Bone marrow (tissue), 2 donors: ENCODE data around the gene MALL.
"Not testable (repeated sequence)": the region's sequence is repeated elsewhere in the genome, so short reads cannot be mapped to it uniquely, and the experiment has no call there.

Experiments
- DNase-seq, 2 donors: peaks; one replicate each; lab custom pipeline; 2025; lab: John Stamatoyannopoulos, UW

Gene MALL

GRCh38 chr2:110115291-110116032, at the start of gene MALL:
TSS of gene MALL (minus strand) at chr2:110115822. CDS start at chr2:110115792, 30 bp downstream.
- DNase-seq: no peak

- peak in 1 of 2 donors; percentile 9 for DNase-seq
These were observed 41.7 kb upstream of the MALL start for GRCh38 chr2:110157153-110157793.

GRCh38 chr2:110154828-110155227, 39.2 kb upstream of the MALL start:
- DNase-seq: not testable (repeated sequence)

- not testable (repeated sequence) for DNase-seq
These were observed 38.6 kb upstream of the MALL start for GRCh38 chr2:110154188-110154587.

GRCh38 chr2:110153416-110153815, 37.8 kb upstream of the MALL start:
- DNase-seq: no peak

- DNase-seq: no peak
These were observed 37.3 kb upstream of the MALL start for GRCh38 chr2:110152943-110153342.

GRCh38 chr2:110149330-110150220, 34.0 kb upstream of the MALL start:
- no peak for DNase-seq

GRCh38 chr2:110146945-110147332, 31.3 kb upstream of the MALL start:
- no peak for DNase-seq

GRCh38 chr2:110146183-110146944, 30.7 kb upstream of the MALL start:
- no peak for DNase-seq

GRCh38 chr2:110143982-110144381, 28.4 kb upstream of the MALL start:
- DNase-seq: no peak

- no peak for DNase-seq
These were observed 24.8 kb upstream of the MALL start for GRCh38 chr2:110140401-110140800.

- DNase-seq: no peak
These were observed 18.4 kb upstream of the MALL start for GRCh38 chr2:110134025-110134424.

GRCh38 chr2:110131166-110131565, 15.5 kb upstream of the MALL start:
- DNase-seq: no peak

GRCh38 chr2:110130757-110131156, 15.1 kb upstream of the MALL start:
- no peak for DNase-seq

GRCh38 chr2:110126906-110127305, 11.3 kb upstream of the MALL start:
- no peak for DNase-seq

GRCh38 chr2:110126086-110126773, 10.6 kb upstream of the MALL start:
- DNase-seq: no peak

- no peak for DNase-seq
These were observed 9.5 kb upstream of the MALL start for GRCh38 chr2:110124939-110125691.

GRCh38 chr2:110124038-110124825, 8.6 kb upstream of the MALL start:
- no peak for DNase-seq

GRCh38 chr2:110121592-110121991, 6.0 kb upstream of the MALL start:
- no peak for DNase-seq

- DNase-seq: no peak
These were observed 5.4 kb upstream of the MALL start for GRCh38 chr2:110121052-110121334.
